ENCODE measurements around the gene BHMT2. TPM values are rescaled to one million over a fixed set of nuclear protein-coding genes. Genes with fewer than 3 reads are reported as not detected.

The BHMT2 gene
- total RNA-seq, 2 donors from 2014 or later = 0.46 TPM; not detected in 1

DNA sequence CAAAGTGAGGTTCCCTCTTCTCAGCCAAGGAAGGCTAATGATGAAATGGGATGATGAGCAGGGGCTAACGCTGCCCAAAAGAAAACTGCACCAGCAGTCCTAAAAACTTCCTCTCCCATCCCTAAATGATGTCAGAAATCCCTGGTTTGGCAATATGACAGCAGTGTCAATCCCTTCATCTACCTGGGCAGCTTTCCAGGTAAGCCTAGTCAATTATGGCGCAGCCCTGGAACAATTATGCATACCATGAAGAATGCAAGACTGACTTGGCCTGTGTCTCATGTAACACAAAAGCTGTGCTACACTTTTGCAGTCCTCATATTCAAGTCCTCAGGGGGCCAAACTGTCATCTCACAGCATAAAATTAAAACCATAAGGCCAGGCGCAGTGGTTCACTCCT is 7.1 kb upstream of the BHMT2 start:
- Mint-ChIP-seq H3K27ac (no peak overlapping the region), H3K9me3 (no peaks in the 10 kb centered on the region), H3K4me1 (peaks cover 12% of the 10 kb centered on the region), H3K4me3 (no peak overlapping the region), H3K27me3 (ENCODE audit: insufficient read depth) (peaks cover 3% of the 10 kb centered on the region), H3K36me3 (ENCODE audit: low read depth) (no peaks in the 10 kb centered on the region)
- Histone ChIP-seq H3K36me3 (ENCODE audit: control insufficient read depth, insufficient read depth, low read length) (no peaks in the 10 kb centered on the region), H3K27ac (ENCODE audit: low read depth, low read length) (no peak overlapping the region), H3K27me3 (ENCODE audit: control insufficient read depth, insufficient read depth, low read length, poor library complexity, severe bottlenecking) (no peaks in the 10 kb centered on the region), H3K4me3 (ENCODE audit: low read length) (no peak overlapping the region), H3K9me3 (ENCODE audit: control insufficient read depth, low read length) (no peaks in the 10 kb centered on the region), H3K9ac (ENCODE audit: extremely low read depth, low read length, poor library complexity, severe bottlenecking) (no peak overlapping the region), H3K4me1 (ENCODE audit: control insufficient read depth, insufficient read depth, low read length) (peaks cover 7% of the 10 kb centered on the region)
- no peak for DNase-seq
- 99 to 100% methylated on average over 1 to 3 of the region's 3 CpGs for WGBS, 2 experiments (ENCODE audit: insufficient coverage in 1 of 2, insufficient read length in 1 of 2)
- TF ChIP-seq, protein P1, sequence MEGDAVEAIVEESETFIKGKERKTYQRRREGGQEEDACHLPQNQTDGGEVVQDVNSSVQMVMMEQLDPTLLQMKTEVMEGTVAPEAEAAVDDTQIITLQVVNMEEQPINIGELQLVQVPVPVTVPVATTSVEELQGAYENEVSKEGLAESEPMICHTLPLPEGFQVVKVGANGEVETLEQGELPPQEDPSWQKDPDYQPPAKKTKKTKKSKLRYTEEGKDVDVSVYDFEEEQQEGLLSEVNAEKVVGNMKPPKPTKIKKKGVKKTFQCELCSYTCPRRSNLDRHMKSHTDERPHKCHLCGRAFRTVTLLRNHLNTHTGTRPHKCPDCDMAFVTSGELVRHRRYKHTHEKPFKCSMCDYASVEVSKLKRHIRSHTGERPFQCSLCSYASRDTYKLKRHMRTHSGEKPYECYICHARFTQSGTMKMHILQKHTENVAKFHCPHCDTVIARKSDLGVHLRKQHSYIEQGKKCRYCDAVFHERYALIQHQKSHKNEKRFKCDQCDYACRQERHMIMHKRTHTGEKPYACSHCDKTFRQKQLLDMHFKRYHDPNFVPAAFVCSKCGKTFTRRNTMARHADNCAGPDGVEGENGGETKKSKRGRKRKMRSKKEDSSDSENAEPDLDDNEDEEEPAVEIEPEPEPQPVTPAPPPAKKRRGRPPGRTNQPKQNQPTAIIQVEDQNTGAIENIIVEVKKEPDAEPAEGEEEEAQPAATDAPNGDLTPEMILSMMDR (conservative IDR thresholded peaks at IDR 0.05) = no peak

GRCh38 chr5:79070350-79070667 is 742 bp downstream of the BHMT2 start:
- Histone ChIP-seq H3K4me1 (ENCODE audit: control insufficient read depth, insufficient read depth, low read length) (no peaks in the 10 kb centered on the region), H3K36me3 (ENCODE audit: control insufficient read depth, insufficient read depth, low read length) (no peaks in the 10 kb centered on the region), H3K27ac (ENCODE audit: low read depth, low read length) (no peak overlapping the region), H3K4me3 (ENCODE audit: low read length) (no peak overlapping the region), H3K9ac (ENCODE audit: extremely low read depth, low read length, poor library complexity, severe bottlenecking) (no peak overlapping the region), H3K9me3 (ENCODE audit: control insufficient read depth, low read length) (peaks cover 12% of the 10 kb centered on the region), H3K27me3 (ENCODE audit: control insufficient read depth, insufficient read depth, low read length, poor library complexity, severe bottlenecking) (no peaks in the 10 kb centered on the region)
- H3K36me3 Mint-ChIP-seq (ENCODE audit: low read depth) = peaks cover 2% of the 10 kb centered on the region
- 88 to 100% methylated on average over 2 to 9 of the region's 9 CpGs for WGBS, 2 experiments (ENCODE audit: insufficient coverage in 1 of 2, insufficient read length in 1 of 2)
- peaks cover 17% of the 10 kb centered on the region for H3K27me3 Mint-ChIP-seq (ENCODE audit: insufficient read depth)
- H3K4me3 Mint-ChIP-seq = no peak overlapping the region
- H3K27ac Mint-ChIP-seq = no peak overlapping the region
- TF ChIP-seq, protein P1 (conservative IDR thresholded peaks at IDR 0.05) = no peak
- H3K9me3 Mint-ChIP-seq = peaks cover 22% of the 10 kb centered on the region
- H3K4me1 Mint-ChIP-seq = peaks cover 14% of the 10 kb centered on the region
- no peak for DNase-seq

GRCh38 chr5:79074641-79075040 is 5.1 kb downstream of the BHMT2 start:
- H3K27ac ChIP-seq (ENCODE audit: low read depth, low read length) = no peak overlapping the region
- Mint-ChIP-seq H3K4me1 (peaks cover 14% of the 10 kb centered on the region), H3K36me3 (ENCODE audit: low read depth) (peaks cover 2% of the 10 kb centered on the region), H3K27ac (no peak overlapping the region), H3K27me3 (ENCODE audit: insufficient read depth) (peaks cover 17% of the 10 kb centered on the region), H3K9me3 (peaks cover 22% of the 10 kb centered on the region), H3K4me3 (no peak overlapping the region)
- H3K9me3 ChIP-seq (ENCODE audit: control insufficient read depth, low read length) = peaks cover 12% of the 10 kb centered on the region
- TF ChIP-seq, protein P1 (conservative IDR thresholded peaks at IDR 0.05) = no peak
- no peaks in the 10 kb centered on the region for H3K4me1 ChIP-seq (ENCODE audit: control insufficient read depth, insufficient read depth, low read length)
- H3K9ac ChIP-seq (ENCODE audit: extremely low read depth, low read length, poor library complexity, severe bottlenecking) = no peak overlapping the region
- 88 to 92% methylated on average over 5 to 6 of the region's 6 CpGs for WGBS, 2 experiments (ENCODE audit: insufficient coverage in 1 of 2, insufficient read length in 1 of 2)
- H3K36me3 ChIP-seq (ENCODE audit: control insufficient read depth, insufficient read depth, low read length) = no peaks in the 10 kb centered on the region
- DNase-seq = no peak
- H3K27me3 ChIP-seq (ENCODE audit: control insufficient read depth, insufficient read depth, low read length, poor library complexity, severe bottlenecking) = no peaks in the 10 kb centered on the region
- no peak overlapping the region for H3K4me3 ChIP-seq (ENCODE audit: low read length)

Data from endodermal cell (in vitro differentiated cells).